Adrenal gland (tissue), 5 donors: ENCODE results near the gene TM2D1.
"Not testable (repeated sequence)": the region's sequence is repeated elsewhere in the genome, so short reads cannot be mapped to it uniquely, and the experiment has no call there.

ENCODE experiments used
- CTCF ChIP-seq, 6 experiments: fragments of 450-650 bp in 4 of 6; fragments of 200-600 bp in 2 of 6; sonication (generic) in 1 of 6; IDR thresholded peaks; 1 replicate in 5 of 6; 2 replicates in 1 of 6; pipeline versions ENCODE4 v1.5.1 to v1.8.0; 2016 to 2021; ENCODE audit warnings: antibody characterized with exemption in 6 of 6, mild to moderate bottlenecking in 2 of 6, moderate library complexity in 1 of 6
- POLR2A ChIP-seq, 2 donors: fragments of 450-650 bp; IDR thresholded peaks; one replicate each; pipeline ENCODE4 v1.6.1; 2017; ENCODE audit warnings: antibody characterized with exemption in 2 of 2, mild to moderate bottlenecking in 2 of 2, moderate library complexity in 1 of 2
- donor health status: DM: no; HTN: no; CAD: no.

GRCh38 chr1:61730679-61731078 lies 5.7 kb upstream of the TM2D1 start:
- TF ChIP-seq POLR2A, CTCF (IDR thresholded peaks at IDR 0.05): not testable (repeated sequence)
